HG03066 (cell line): ENCODE data around the gene MED12L.
A peak's percentile ranks its signal among the peaks of the same experiment; 100 is the strongest.

ENCODE experiments used
- ATAC-seq: cut with Tn5 transposase; IDR thresholded peaks from one replicate; pipeline ENCODE4 v1.9.1; 2021; ENCODE audit warnings: low read depth; ENCODE audit not compliant: unreplicated experiment

MED12L gene

DNA sequence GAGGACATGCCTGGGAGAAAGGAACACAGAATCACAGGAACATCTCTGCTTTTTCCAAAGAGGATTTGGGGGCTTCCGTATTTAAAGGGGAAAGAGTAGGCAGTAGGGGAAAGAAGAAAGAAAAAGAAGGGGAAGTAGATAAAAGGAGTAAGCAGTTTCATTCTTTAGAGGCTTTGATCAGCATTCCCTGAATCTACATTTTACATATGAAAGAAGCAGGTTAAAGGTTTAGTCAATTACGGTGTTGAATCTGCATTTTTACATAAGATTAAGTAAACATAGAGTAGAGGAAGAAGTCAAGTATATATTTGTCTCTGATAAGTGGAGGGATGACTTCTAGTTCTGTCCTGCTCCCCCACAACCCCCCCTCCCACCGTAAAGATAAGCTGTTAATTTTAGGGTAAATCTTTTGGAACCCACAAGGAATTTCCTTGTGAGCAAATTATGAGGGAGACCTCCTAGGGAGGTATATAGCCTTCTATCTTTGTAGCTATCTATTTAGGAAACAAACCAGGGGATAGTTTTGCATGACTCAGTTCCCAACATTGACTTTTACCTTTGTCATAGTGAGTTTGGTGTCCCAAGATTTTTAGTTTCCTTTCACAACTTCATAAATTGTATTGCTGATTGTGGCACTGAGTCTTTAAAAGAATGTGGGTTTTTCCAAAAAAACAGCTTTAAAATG, 307.8 kb downstream of the MED12L start:
- no peak for ATAC-seq

DNA sequence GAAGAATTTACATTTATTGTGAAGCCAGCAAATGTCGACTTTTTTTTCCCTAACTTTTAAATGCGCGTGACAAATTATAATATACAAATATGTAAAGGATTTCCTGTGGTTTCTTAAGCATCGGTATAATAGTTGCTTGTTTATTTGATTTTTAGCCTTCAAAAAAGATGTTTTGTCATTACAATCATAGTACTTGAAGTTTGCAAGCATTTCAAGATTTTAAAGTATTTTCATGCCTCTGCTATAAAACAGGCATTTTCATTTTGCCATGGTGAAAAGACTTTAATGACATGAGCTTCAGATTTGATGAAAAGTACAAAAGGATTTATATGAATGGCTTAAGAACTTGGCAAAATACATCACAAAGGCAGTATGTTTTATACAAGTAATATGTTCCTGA, 308.5 kb downstream of the MED12L start:
- no peak for ATAC-seq

DNA sequence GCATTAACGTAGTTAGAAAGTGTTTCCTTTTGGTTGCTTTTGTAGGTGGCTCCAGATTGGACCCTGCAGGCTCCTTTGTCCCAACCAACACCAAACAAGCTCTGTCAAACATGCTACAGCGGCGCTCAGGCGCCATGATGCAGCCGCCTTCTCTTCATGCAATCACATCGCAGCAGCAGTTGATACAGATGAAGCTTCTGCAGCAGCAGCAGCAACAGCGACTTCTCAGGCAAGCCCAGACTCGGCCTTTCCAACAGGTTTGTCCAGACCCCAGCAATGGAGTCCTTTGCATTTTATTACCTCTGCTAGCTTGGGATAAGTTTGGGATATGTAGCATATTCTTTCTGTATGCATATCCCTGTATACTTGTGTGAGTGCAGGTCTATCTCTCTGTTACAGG, 309.1 kb downstream of the MED12L start:
- ATAC-seq, result no peak

DNA sequence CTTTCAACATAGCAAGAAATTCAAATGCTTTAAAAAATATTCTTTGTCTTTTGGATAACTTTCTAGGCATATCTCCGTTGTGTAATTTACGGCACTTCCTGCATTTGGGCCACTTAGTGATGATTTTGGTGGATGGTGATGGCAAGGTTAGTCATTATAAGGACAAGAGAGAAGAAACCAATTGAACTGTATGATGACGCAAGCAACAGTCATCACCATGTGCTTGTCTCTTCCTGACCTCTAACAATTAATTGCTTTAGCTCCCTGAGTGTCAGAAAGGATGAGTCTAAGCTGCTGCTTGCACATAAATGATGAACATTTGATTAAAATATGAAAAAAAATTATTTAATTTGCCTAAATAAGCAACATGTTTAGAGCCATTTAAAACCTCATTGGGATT, 310.3 kb downstream of the MED12L start:
- ATAC-seq, result no peak

DNA sequence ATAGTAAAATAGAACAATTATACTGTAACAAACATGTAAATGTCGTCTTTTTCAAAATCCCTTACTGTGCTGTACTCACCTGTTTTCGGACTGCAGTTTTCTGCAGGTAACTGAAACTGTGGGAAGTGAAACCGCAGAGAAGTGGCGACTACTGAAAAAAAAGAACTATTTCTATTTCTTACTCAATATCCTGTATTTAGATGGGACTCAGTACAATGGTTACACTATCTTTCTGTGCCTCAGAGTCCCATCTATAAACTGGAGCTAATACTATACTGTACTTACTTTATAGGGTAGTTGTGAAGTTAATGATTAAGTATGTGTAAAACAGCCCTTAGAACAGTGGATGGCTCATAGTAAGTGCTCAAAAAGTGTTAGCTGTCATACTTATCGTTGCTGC, 313.4 kb downstream of the MED12L start:
- ATAC-seq, result no peak

DNA sequence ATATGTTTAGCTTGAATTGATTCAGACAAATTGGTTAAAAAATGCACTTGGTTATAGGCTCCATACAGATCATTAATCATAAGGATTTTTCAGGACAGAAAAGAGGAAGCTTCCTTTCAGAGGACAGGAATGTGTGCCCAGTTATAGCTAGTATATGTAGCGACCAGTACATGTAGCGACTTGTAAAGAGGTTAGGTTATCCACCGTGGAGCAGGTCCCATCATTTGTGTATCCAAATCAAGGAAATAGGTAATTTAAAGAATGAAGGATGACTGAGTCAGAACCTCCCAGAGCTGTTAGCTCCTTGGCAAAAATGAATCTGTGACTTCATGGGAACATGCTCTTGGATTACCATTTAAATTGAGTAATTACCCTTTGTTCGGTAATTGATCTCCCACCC, 314.9 kb downstream of the MED12L start:
- no peak for ATAC-seq

DNA sequence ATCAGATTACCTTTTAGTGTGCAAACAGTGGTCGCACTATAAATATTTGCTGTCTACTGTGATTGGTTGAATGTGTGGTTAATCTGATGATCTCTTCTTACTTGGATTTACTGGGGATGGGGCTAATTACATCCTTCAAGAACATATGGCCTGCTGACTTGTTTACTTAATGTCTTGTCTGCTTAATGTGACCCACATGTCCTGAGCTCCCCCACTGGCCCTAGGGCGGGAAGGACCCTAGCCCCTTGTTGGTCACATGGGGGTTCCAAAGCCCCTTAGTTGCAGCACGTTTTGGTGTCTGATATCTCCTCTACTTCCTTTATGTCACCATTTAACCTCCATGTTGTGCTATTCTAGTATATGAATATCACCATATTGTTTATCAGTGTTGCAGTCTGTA, 316.9 kb downstream of the MED12L start:
- no peak for ATAC-seq

DNA sequence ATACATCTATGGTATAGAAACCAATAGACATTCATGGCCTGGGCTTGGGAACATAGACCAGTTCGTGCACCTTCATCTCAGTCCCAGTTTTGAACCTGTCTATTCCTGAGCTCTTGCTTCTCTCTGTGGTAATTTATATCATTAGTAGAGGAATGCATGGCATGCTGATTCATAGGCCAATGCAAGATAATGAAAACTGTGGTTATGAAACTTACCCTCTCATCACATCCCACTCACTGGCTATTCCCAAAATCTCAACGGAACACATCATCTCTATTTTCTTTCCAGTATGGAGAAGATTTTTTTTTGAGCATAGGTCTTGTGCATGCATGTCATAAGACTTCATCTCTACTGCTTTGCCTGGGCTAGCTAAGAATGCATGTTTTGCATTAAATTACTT, 317.8 kb downstream of the MED12L start:
- no peak for ATAC-seq

DNA sequence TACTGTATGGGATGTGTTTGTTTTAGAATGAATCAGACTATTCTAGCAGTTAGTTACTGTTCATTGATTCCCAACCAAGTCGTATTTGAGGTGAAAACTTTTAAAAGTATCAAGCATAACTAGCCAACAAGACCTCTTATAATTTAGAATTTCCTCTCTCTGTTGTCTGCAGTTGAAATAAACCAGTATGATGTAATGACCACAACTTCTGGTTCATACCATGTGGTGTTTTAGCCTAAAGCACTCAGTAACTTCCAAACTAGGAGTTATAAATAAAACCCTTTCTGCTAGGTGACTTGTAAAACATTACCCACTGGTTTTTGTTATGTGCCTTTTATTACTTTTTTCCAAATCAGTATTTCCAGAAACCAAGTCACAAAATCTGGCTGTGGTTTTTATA, 318.9 kb downstream of the MED12L start:
- no peak for ATAC-seq

DNA sequence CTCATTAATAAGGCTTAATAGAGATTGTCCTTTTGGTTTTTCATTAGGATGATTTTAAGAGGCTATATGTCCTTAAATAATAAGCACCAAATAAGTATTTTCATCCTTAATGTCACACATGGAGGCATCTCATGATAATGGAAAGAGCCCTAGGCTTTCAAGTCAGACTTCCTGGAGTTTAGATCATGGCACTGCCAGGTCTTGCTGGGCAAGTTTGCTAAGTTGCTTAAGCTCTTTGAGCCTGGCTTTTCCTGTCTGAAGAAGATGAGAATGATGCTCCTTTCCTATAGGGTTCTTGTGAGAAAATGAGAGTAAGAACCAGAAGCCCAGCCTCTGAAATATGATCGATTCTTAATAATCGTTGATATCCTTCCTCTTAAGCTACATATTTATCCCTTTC, 322.5 kb downstream of the MED12L start:
- ATAC-seq, result no peak

DNA sequence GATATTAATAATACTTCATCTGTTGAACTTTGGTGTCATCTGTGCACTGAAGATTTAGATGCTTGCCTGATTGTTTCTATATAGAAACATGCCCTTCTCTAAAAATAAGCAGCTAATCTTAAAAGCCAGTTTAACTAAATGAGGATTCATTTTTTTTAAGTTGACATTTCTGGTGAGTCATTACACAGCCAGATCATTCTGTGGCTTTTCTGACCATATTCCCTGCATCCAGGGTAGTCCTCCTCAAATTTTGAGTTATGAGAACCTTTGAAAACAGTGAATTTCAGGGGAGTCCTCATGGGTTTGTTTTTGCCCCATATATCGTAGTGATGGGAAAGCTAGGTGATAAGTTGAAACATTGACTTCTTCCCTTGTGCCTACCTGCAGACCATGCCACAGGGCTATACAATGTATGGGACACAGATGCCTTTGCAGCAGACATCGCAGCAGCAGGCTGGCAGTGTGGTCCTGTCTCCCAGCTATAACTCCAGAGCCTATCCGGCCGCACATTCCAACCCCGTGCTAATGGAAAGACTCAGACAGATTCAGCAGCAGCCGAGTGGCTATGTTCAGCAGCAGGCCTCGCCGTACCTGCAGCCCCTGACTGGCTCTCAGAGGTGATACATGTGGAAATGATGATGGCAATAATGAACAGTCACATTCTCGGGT, 325.6 kb downstream of the MED12L start:
- no peak for ATAC-seq

DNA sequence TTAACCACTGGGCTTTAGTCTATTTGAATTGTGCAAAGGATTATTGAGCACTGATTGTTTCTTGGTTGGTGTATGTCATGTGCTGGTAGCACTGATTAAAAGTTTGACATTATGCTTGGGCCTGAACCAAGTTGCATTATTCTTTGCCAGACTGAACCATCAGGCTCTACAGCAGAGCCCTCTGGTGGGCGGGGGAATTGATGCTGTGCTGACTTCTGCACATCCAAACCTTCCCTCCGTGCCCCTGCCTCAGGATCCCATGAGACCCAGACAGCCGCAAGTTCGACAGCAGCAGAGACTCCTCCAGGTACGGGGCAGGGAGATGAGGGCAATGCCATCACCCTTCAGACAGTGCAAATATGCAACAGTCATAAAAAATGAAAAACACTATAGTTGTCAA, 327.5 kb downstream of the MED12L start:
- ATAC-seq, result no peak

DNA sequence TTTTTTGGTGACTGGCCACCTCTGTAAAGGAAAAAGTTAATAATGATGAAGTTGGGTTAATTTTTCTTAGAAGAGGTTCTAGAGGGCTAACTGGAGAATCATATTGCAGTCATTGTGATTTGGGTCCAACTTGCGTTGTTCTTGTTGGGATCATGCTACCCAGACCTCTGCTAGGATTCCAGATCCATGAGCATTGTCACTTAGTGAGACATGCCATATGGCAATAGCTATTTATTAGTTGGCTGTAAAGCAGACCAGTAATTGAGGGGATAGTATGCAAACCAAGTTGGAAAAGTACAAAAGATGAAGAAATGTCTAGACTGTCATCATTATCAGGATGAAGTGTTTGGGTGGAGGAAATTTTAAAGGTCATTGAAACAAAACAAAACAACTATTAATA, 329.8 kb downstream of the MED12L start:
- no peak for ATAC-seq

DNA sequence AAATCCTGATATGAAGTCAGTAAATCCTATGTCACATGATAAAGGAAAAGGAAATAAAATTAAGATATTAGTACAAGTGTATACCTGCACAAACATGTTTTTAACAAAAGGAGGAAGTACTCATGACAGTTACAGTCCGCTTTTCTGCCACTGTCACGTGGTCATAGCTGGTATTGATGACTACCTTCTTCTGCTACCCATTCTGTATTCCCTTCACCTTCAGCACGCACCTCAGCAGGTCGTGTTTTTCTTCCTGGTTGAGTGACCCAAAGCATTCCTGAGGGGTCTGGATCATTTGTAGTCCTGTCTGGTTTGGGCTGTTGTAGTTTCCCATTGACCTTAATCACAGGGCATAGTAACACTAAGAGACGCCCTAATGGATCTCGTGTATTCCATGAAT, 334.3 kb downstream of the MED12L start:
- no peak for ATAC-seq

DNA sequence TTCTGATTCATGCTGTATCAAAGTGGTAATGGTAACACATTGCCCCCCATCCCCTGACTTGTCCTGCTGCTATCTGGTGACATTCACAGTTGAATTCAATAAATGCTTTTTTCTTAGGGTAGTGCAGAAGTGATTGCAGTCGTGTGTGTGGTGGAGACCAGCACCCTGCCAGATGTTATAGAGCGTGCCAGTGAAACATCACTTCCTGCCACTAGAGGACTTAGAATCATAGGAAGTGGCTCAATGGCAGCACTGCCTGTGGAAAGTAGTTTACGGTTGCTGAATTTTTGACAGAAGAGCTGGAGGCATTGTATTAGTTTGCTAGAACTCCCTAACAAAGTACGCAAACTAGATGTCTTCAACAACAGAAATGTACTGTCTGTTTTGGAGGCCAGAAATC, 336.5 kb downstream of the MED12L start:
- ATAC-seq, result no peak

DNA sequence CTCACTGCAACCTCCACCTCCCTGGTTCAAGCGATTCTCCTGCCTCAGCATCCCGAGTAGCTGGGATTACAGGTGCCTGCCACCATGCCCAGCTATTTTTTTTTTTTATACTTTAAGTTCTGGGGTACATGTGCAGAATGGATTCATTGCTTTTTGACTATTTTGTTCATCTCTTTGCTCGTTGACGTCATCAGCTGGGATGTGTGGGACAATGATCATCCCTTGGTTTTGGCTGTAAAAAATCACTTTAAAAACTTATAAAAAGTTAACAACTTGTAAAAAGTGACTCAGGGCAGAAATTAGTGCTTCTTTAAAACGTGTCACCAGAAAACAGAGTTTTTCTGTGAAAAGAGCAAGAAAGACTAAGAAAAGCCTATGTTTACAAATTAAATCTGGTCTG, 337.6 kb downstream of the MED12L start:
- ATAC-seq, result no peak

DNA sequence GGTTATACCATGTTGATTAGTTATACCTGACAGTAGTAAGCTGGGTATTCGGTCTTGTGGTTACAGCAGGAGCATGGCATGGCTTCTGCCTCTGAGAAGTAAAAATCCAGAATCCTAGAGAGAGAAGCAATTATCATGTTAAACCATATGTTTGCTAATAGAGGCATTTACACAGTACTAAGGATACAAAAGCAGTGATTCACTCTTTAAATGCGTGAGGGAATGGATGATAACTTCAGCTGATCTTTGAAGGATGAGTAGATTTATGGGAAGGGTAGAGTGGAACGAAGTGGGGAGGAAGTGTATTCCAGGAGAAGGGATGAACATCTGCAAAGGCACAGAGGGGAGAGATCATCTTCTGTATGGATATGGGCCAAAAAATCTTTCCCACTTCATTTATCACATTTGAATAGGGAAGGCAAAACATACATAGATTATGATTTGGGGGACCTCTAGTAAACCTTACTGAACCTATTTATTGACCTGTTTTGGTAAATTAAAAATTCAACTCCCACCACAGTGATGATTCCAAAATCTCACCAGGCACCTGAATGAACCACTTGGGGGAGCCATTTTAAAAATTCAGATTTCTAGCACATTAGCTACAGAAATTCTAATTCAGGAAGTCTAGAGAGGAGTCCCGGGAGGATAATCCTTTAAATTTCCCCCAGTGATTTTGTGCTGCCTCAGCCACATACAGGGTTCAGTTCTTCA, 340.3 kb downstream of the MED12L start:
- ATAC-seq, result peak; percentile 34

DNA sequence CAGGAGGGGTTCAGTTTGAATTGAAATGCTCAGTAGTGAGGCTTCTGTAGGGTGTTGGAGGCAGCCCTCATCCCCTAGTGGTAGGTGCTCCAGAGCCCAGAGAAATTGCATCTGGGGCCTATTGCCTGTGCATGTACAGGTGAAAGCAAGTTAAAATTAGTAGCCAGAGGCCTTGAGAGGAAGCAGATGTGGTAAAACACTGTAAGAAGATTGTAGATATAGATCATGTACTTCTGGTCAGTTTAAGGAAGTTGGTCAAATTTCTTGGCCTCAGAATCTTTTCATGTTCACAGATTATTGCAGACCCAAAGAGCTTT, 340.8 kb downstream of the MED12L start:
- peak; percentile 54 for ATAC-seq

DNA sequence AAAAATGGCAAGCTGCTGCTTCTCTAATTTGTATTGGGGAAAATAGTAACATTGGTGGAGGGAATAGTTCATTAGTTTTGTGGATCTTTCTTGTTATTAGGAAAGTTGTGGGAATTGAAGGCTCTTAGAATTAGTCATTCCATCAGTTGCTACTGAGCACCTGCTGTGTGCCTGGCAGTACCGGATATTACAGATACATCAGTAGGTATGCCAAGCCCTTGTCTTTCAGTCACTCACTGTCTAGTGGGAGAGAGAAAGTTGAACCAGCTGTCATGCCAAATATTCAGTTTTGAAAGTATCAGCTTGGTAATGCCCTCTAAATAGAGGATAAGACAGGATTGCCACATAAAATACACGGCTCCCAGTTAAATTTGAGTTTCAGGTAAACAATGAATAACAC, 342.9 kb downstream of the MED12L start:
- ATAC-seq, result no peak

DNA sequence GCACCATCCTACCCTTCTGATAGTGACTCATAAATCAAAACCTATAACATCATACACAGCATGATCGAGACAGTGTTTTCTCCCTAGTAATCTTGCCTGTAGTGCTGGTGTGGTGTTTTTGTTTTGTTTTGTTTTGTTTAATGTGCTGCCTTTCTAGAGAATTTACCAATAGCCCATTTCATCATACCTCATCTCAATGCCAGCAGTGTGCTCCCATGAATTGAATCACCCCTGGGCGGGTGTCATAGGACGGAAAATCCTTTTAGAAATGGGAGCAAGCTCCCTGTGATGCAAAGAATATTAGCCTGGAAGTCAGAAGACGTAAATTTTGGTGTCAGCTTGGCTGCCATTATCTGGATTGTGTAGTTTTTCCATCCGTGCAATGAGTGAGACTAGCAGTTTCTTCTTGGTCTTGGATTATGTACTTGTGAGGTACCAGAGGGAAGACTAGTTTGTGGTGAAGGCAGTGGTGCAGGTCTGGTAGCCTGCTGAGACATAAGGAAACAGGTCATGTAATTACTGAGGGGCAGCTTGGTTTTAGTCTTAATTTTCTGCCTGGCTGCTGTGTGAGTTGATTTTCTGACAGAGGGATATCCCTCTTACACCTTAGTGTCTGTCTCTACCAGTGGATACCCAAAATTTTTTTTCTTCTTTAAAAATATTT, 345.5 kb downstream of the MED12L start:
- no peak for ATAC-seq

DNA sequence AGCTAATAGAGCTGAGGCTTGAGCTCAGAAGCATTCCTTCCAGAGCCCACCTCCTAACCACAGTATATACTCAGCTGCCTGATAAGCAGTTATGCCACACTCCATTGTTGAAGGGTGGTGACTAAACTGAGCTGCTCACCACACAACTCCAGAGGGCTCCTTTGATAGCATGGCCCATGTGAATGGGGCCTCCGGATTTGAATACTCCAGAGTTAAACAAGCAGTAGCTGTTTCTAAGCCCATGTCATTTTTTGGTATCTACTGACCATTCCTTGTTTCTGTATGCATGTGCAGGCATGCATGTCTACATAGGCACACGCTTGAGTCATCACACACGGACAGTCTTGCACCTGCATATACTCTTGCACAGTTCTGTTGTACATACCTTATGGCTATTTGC, 346.5 kb downstream of the MED12L start:
- ATAC-seq, result no peak
